OCI-LY3 (cell line): ENCODE results near the gene MYG1.

Source experiments
- H2AFZ ChIP-seq: fragments of 200-600, 300-600 bp; shearing (Covaris generic); 2 replicates; pipeline ENCODE4 v1.6.0; 2014; ENCODE audit warnings: antibody characterized with exemption, low read depth, low read length
- H3K27ac ChIP-seq: fragments of 200-600, 300-600 bp; sonication (generic); 2 replicates; pipeline ENCODE4 v1.5.1; 2014; ENCODE audit warnings: mild to moderate bottlenecking, low read length, moderate library complexity, mixed read lengths
- H3K27me3 ChIP-seq: fragments of 200-600, 300-600 bp; sonication (generic); 2 replicates; pipeline ENCODE4 v1.6.1; 2014; ENCODE audit warnings: low read depth, low read length, mixed read lengths
- H3K36me3 ChIP-seq: fragments of 200-600, 300-600 bp; sonication (generic); replicated peaks from 2 replicates; pipeline ENCODE3; 2014; ENCODE audit warnings: low read depth, low read length, mixed read lengths
- H3K4me1 ChIP-seq: fragments of 300-600, 200-600 bp; sonication (generic); 2 replicates; pipeline ENCODE4 v1.6.1; 2014; ENCODE audit warnings: low read length, mixed read lengths
- H3K4me2 ChIP-seq: fragments of 200-600, 300-600 bp; sonication (generic); 2 replicates; pipeline ENCODE4 v1.6.1; 2014; ENCODE audit warnings: low read length, mixed read lengths
- H3K4me3 ChIP-seq: fragments of 300-600, 200-600 bp; sonication (generic); 2 replicates; pipeline ENCODE4 v1.5.1; 2014; ENCODE audit warnings: antibody characterized with exemption, mild to moderate bottlenecking, low read length, moderate library complexity
- H3K79me2 ChIP-seq: fragments of 300-600, 200-600 bp; shearing (Covaris generic); 2 replicates; pipeline ENCODE4 v1.6.1; 2014; ENCODE audit warnings: mild to moderate bottlenecking, low read length, mixed read lengths
- H3K9ac ChIP-seq: fragments of 300-600, 200-600 bp; shearing (Covaris generic); 2 replicates; pipeline ENCODE4 v1.6.0; 2014; ENCODE audit warnings: mild to moderate bottlenecking, low read length, moderate library complexity
- H3K9me3 ChIP-seq: fragments of 200-600, 300-600 bp; shearing (Covaris generic); 2 replicates; pipeline ENCODE4 v1.6.1; 2014; ENCODE audit warnings: low read length, mixed read lengths; ENCODE audit not compliant: insufficient read depth
- H4K20me1 ChIP-seq: fragments of 200-600, 300-600 bp; sonication (generic); 2 replicates; pipeline ENCODE4 v1.6.1; 2016; ENCODE audit warnings: low read length, mixed read lengths; ENCODE audit not compliant: insufficient read depth
- CTCF ChIP-seq: fragments of 200-600, 300-600 bp; sonication (generic); IDR thresholded peaks from 2 replicates; pipeline ENCODE4 v1.5.1; 2014; ENCODE audit warnings: antibody characterized with exemption, low read length, low read depth
- EZH2phosphoT487 ChIP-seq: fragments of 200-600 bp; shearing (Covaris generic); IDR thresholded peaks from 2 replicates; pipeline ENCODE4 v1.6.1; 2018; ENCODE audit warnings: antibody characterized with exemption, mixed run types, low read depth

The MYG1 gene

GRCh38 chr12:53347905-53348304 lies 48.4 kb downstream of the MYG1 start:
- Histone ChIP-seq H3K4me2 (no peak overlapping the region), H3K79me2 (no peaks in the 10 kb centered on the region), H3K27ac (no peak overlapping the region), H2AFZ (no peak overlapping the region), H4K20me1 (no peaks in the 10 kb centered on the region), H3K27me3 (0 out of 2 replicates have a peak, but pooled peaks cover 6% of the 10 kb centered on the region), H3K36me3 (no peaks in the 10 kb centered on the region), H3K4me3 (no peak overlapping the region), H3K9me3 (no peaks in the 10 kb centered on the region), H3K4me1 (peaks cover 13% of the 10 kb centered on the region; the same call in 1 of the 2 replicates), H3K9ac (no peak overlapping the region)
- TF ChIP-seq EZH2phosphoT487 (no peak), CTCF (no peak)

DNA sequence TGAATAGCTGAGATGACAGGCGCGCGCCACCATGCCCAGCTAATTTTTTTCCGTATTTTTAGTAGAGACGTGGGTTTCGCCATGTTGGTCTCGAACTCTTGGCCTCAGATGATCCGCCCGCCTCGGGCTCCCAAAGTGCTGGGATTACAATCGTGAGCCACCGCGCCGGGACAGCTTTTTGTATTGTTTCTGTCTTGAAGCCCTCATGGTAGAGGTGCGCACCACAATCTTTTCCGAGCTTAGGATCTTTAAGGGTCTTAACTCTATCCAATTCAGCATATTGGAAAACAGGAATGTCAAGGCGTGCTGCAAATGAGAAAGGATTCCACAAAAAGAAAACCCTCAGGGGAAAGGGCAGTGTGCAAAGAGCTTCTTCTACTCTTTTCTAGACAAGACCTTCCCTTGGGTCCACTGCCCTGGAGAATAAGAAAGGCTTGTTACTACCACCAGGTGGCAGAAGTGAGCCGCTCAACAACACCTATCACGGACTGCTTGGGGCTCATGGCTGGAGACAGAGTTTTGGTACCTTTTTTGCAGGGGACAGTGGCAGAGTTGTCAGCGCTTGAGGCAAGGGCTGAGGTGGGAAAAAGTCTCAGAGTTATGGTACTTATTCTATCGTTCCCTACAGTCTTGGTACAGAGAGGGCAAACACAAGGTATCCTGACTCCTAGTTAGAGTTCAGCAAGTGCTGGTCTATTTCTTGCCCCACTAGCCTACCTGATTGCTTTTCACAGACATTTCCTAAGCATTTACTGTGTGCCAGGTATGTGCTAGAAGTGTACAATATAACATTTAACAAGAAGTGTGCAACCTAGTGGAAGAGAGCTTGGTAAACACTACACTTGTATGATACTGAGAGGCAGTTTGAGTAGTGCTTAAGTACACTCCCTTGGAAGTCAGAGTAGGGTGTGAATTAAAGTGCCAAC lies 53.1 kb downstream of the MYG1 start:
- H3K9ac ChIP-seq, result no peak overlapping the region
- H3K27me3 ChIP-seq, result no peaks in the 10 kb centered on the region
- peak; percentile 92 for TF ChIP-seq CTCF
- TF ChIP-seq EZH2phosphoT487, result no peak
- H3K9me3 ChIP-seq, result no peaks in the 10 kb centered on the region
- H4K20me1 ChIP-seq, result no peaks in the 10 kb centered on the region
- no peak overlapping the region; the same call in 1 of the 2 replicates for H2AFZ ChIP-seq
- H3K36me3 ChIP-seq, result no peaks in the 10 kb centered on the region
- peaks cover 3% of the 10 kb centered on the region; the same call in 1 of the 2 replicates for H3K4me1 ChIP-seq
- H3K4me3 ChIP-seq, result no peak overlapping the region
- no peak overlapping the region for H3K27ac ChIP-seq
- no peaks in the 10 kb centered on the region for H3K79me2 ChIP-seq
- no peak overlapping the region; the same call in 1 of the 2 replicates for H3K4me2 ChIP-seq

GRCh38 chr12:53353257-53353655 lies 53.8 kb downstream of the MYG1 start:
- TF ChIP-seq EZH2phosphoT487, result no peak
- no peak for TF ChIP-seq CTCF
- H3K9me3 ChIP-seq, result no peaks in the 10 kb centered on the region
- no peaks in the 10 kb centered on the region for H3K36me3 ChIP-seq
- peaks cover 3% of the 10 kb centered on the region; the same call in 1 of the 2 replicates for H3K4me1 ChIP-seq
- no peak overlapping the region for H3K27ac ChIP-seq
- H4K20me1 ChIP-seq, result no peaks in the 10 kb centered on the region
- H3K9ac ChIP-seq, result no peak overlapping the region
- no peak overlapping the region for H3K4me2 ChIP-seq
- H2AFZ ChIP-seq, result no peak overlapping the region
- H3K27me3 ChIP-seq, result no peaks in the 10 kb centered on the region
- no peaks in the 10 kb centered on the region for H3K79me2 ChIP-seq
- no peak overlapping the region for H3K4me3 ChIP-seq

DNA sequence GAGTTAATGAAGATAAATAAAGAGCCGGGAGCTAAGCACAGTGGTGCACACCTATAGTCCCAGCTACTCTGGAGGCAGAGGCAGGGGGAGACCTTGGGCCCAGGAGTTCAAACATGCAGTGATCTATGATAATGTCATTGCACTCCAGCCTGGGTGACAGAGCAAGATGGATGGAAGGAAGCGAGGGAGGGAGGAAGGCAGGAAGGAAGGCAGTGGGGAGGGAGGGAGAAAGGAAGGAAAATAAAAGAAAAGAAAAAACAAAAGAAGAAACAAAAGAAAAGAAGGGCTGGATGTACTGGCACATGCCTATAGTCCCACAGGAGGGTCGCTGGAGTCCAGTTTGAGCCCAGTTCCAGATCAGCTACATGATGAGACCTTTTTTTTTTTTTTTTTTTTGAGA lies 55.6 kb downstream of the MYG1 start:
- Histone ChIP-seq H3K4me1 (peaks cover 3% of the 10 kb centered on the region; the same call in 1 of the 2 replicates), H3K4me2 (no peak overlapping the region), H3K27me3 (no peaks in the 10 kb centered on the region), H2AFZ (no peak overlapping the region), H3K9ac (no peak overlapping the region), H3K36me3 (no peaks in the 10 kb centered on the region), H3K79me2 (no peaks in the 10 kb centered on the region), H4K20me1 (no peaks in the 10 kb centered on the region), H3K27ac (no peak overlapping the region), H3K9me3 (no peaks in the 10 kb centered on the region), H3K4me3 (no peak overlapping the region)
- TF ChIP-seq EZH2phosphoT487, result no peak
- TF ChIP-seq CTCF, result no peak
